ENCODE data around the gene MCCC1. TPM values are rescaled to one million over a fixed set of nuclear protein-coding genes. Genes with fewer than 3 reads are reported as not detected.

MCCC1 gene
- total RNA-seq, 1 donor from 2014 or later: 47.7 TPM

DNA sequence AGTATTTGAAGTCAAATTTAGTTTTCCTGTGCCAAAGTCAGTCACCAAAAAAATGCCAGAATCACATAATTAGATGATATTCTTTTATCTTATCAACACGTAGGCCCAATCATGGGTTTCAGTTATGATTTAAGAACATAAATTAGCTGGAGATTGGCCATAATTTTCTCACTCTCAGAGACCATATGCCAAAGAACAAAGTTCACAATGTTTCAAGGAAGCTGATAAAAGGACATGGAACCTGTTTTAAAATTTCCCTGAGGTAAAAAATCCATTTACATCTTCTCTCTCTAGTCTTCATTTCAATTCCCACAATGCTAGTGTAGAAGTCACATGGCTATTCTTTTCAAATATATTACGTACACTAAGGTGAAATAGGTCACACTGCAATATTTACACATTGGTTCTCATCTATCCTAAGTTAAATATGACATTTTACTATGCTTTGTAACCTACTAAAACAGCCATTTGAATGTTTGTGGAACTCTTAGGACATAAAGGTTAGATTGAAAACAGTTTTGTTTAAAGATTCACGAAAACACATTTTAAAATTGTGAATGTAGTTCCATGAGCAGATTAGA, 76.3 kb downstream of the MCCC1 start:
- TF ChIP-seq, protein P1, sequence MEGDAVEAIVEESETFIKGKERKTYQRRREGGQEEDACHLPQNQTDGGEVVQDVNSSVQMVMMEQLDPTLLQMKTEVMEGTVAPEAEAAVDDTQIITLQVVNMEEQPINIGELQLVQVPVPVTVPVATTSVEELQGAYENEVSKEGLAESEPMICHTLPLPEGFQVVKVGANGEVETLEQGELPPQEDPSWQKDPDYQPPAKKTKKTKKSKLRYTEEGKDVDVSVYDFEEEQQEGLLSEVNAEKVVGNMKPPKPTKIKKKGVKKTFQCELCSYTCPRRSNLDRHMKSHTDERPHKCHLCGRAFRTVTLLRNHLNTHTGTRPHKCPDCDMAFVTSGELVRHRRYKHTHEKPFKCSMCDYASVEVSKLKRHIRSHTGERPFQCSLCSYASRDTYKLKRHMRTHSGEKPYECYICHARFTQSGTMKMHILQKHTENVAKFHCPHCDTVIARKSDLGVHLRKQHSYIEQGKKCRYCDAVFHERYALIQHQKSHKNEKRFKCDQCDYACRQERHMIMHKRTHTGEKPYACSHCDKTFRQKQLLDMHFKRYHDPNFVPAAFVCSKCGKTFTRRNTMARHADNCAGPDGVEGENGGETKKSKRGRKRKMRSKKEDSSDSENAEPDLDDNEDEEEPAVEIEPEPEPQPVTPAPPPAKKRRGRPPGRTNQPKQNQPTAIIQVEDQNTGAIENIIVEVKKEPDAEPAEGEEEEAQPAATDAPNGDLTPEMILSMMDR (IDR thresholded peaks at IDR 0.05; ENCODE audit: borderline replicate concordance): no peak
- H3K27me3 ChIP-seq (ENCODE audit: low read depth): no peaks in the 10 kb centered on the region
- no peak for DNase-seq
- H3K36me3 ChIP-seq: peaks cover 70% of the 10 kb centered on the region
- H3K4me3 ChIP-seq: no peak overlapping the region
- H3K4me1 ChIP-seq: no peaks in the 10 kb centered on the region
- no peak overlapping the region for H3K27ac ChIP-seq (replicated peaks)
- H3K9me3 ChIP-seq (replicated peaks): peaks cover 1% of the 10 kb centered on the region
- intact Hi-C loops (cut with micrococcal nuclease): no loop called here

DNA sequence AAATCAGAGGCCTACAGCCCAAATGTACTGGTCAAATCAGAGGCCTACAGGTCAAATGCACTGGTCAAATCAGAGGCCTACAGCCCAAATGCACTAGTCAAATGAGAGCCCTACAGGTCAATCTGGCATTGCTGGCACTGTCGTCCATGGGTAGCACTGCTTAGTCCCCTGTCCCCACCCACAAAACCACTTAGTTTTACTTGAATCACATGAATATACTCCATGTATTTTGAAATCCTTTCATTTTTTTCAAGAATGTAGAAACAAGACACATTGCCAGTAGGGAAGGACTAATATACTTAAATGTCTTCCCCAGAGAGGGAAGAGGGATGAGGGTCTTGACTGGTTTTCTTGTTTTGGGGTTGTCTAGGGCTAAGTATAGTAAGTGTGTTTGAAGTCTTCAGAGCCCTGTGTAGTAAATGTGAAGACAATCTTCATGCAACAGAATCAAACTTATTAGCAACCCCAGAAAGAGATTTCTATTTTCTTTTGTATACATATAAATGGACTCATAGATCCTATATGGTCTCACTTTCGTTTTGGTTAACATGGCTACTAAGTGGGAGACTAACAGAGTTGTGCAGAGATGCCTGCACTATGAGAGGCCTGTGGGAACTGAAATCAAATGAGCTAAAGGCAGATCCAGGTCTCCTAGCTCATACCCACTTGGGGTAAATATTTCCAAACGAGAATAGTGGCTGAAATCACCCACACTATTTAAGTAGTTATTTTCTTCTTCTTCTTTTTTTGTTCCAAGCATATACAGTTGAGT, 80.7 kb downstream of the MCCC1 start:
- no peak for DNase-seq
- no peaks in the 10 kb centered on the region for H3K27me3 ChIP-seq (ENCODE audit: low read depth)
- intact Hi-C loops (cut with micrococcal nuclease): no loop called here
- TF ChIP-seq, protein P1 (IDR thresholded peaks at IDR 0.05; ENCODE audit: borderline replicate concordance): no peak
- H3K36me3 ChIP-seq: peaks cover 75% of the 10 kb centered on the region
- no peak overlapping the region for H3K4me3 ChIP-seq
- no peaks in the 10 kb centered on the region for H3K4me1 ChIP-seq
- H3K9me3 ChIP-seq (replicated peaks): no peaks in the 10 kb centered on the region
- no peak overlapping the region for H3K27ac ChIP-seq (replicated peaks)

DNA sequence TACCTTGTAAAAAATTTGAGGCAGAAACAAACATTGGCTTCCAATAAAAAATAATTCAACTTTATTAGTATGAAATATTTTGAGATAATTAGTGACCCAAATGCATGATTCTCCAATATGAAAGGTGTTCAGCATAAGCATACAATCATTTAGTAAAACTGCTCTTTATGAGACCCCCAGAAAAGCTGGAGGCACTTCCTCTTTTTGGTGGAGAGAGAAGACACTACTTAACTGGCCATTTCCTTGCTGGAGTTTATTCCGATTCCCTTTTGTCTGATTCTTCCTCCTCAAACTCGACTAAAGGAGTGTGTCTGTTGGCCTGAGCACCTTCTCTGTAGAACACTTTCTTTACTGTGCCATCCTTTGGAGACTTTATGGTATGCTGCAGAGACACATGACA, 84.1 kb downstream of the MCCC1 start:
- Histone ChIP-seq H3K27me3 (ENCODE audit: low read depth) (no peaks in the 10 kb centered on the region), H3K4me3 (no peak overlapping the region), H3K36me3 (peaks cover 71% of the 10 kb centered on the region), H3K9me3 (replicated peaks) (no peaks in the 10 kb centered on the region), H3K27ac (replicated peaks) (no peak overlapping the region), H3K4me1 (no peaks in the 10 kb centered on the region)
- no peak for DNase-seq
- intact Hi-C loops (cut with micrococcal nuclease): no loop called here
- TF ChIP-seq, protein P1 (IDR thresholded peaks at IDR 0.05; ENCODE audit: borderline replicate concordance): no peak

DNA sequence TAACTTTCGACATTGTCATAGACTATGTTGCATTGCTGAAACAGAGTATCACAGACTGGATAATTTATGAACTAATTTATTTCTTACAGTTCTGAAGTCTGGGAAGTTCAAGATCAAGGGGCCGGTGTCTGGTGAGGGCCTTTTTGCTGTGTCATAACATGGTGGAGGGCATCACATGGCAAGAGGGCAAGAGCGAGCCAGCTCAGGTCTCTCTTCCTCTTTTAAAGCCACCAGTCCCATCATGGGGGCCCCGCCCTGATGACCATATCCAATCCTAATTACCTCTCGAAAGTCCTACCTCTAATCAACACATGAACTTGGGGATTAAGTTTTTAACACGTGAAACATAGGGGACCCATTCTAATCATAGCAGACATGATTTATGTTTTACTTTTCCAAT, 85.4 kb downstream of the MCCC1 start:
- DNase-seq: no peak
- Histone ChIP-seq H3K4me1 (no peaks in the 10 kb centered on the region), H3K9me3 (replicated peaks) (no peaks in the 10 kb centered on the region), H3K27ac (replicated peaks) (no peak overlapping the region), H3K27me3 (ENCODE audit: low read depth) (no peaks in the 10 kb centered on the region), H3K4me3 (no peak overlapping the region), H3K36me3 (peaks cover 57% of the 10 kb centered on the region)
- TF ChIP-seq, protein P1 (IDR thresholded peaks at IDR 0.05; ENCODE audit: borderline replicate concordance): no peak
- intact Hi-C loops (cut with micrococcal nuclease): no loop called here

DNA sequence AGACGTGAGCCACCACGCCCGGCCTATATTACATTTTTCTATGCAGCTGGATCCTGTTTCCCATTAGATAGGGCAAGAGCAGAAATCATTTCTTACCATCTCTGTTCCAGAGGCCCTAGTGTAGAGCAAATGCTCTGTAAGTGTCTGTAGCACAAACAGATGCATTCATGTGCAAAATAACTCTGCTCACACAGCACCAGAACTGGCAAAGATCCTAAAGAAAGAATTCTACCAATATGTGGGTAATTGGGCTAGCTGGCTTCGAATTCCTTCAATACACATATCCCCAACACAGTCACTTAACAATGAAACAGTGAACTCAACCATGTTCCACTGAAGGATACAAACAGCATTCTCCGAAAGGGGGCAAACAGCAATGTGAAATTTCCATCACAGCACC, 86.2 kb downstream of the MCCC1 start:
- no peak for DNase-seq

More for the DNA sequence above, 86.2 kb downstream of the MCCC1 start:
- no peak overlapping the region for H3K27ac ChIP-seq (replicated peaks)
- no peaks in the 10 kb centered on the region for H3K27me3 ChIP-seq (ENCODE audit: low read depth)
- intact Hi-C loops (cut with micrococcal nuclease): no loop called here
- TF ChIP-seq, protein P1 (IDR thresholded peaks at IDR 0.05; ENCODE audit: borderline replicate concordance): no peak
- H3K4me1 ChIP-seq: no peaks in the 10 kb centered on the region
- no peak overlapping the region for H3K4me3 ChIP-seq
- H3K9me3 ChIP-seq (replicated peaks): no peaks in the 10 kb centered on the region
- H3K36me3 ChIP-seq: peaks cover 52% of the 10 kb centered on the region
